Neural crest cell (in vitro differentiated cells): ENCODE measurements around the gene AFMID. TPM values are rescaled to one million over a fixed set of nuclear protein-coding genes. Genes with fewer than 3 reads are reported as not detected.

ENCODE experiments used
- DNase-seq: peaks from one replicate; pipeline ENCODE4 v3.0.0; 2021; ENCODE audit warnings: low read depth, mixed read lengths, low spot score
- H3K27ac Mint-ChIP-seq: one replicate; pipeline ENCODE4 v1.8.0; 2021; ENCODE audit warnings: mild to moderate bottlenecking, mixed read lengths; ENCODE audit not compliant: unreplicated experiment
- H3K27me3 Mint-ChIP-seq: 2 replicates; pipeline ENCODE4 v1.8.0; 2021; ENCODE audit warnings: low read depth, mild to moderate bottlenecking, mixed read lengths
- H3K36me3 Mint-ChIP-seq: 2 replicates; pipeline ENCODE4 v1.8.0; 2021; ENCODE audit warnings: low read depth, mild to moderate bottlenecking, mixed read lengths
- H3K4me1 Mint-ChIP-seq: 2 replicates; pipeline ENCODE4 v1.8.0; 2021; ENCODE audit warnings: mixed read lengths
- H3K4me3 Mint-ChIP-seq: one replicate; pipeline ENCODE4 v1.8.0; 2021; ENCODE audit warnings: mild to moderate bottlenecking, mixed read lengths
- H3K9me3 Mint-ChIP-seq: 2 replicates; pipeline ENCODE4 v1.8.0; 2021; ENCODE audit warnings: mixed read lengths
- CTCF ChIP-seq: fragments of 200-600 bp; sonication (generic); conservative IDR thresholded peaks from 2 replicates; pipeline ENCODE4 v1.5.0; 2021; ENCODE audit warnings: antibody characterized with exemption, mild to moderate bottlenecking
- total RNA-seq: library from RNA; stranded (reverse); gene quantifications from 2 replicates; pipeline ENCODE4 v1.2.1, GENCODE V29; 2021

AFMID gene
- total RNA-seq, 1 donor from 2014 or later = 41.9 TPM

DNA sequence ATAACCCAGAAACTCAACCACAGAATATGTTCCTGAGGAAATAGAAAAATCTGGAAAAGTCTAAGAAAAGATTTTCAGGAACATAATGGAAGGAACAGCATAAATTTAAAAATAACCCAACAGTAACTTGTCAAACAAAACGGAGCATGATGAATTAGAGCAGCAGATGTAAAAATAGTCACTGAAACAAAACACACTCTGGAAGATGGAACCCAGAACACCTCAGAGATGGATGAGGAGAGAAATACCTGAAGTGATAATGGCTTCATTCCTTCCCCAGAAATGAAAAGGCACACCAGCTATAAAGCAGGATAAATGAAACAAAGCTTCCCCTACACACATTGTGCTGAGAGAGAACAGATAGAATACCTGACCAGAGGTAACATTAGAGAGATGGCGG, 6.7 kb upstream of the AFMID start:
- Mint-ChIP-seq H3K4me3 (peak overlapping the region; percentile 3), H3K9me3 (no peaks in the 10 kb centered on the region), H3K27ac (no peak overlapping the region), H3K36me3 (peaks cover 20% of the 10 kb centered on the region), H3K4me1 (peaks cover 28% of the 10 kb centered on the region), H3K27me3 (no peaks in the 10 kb centered on the region)
- no peak for DNase-seq
- TF ChIP-seq CTCF = no peak

DNA sequence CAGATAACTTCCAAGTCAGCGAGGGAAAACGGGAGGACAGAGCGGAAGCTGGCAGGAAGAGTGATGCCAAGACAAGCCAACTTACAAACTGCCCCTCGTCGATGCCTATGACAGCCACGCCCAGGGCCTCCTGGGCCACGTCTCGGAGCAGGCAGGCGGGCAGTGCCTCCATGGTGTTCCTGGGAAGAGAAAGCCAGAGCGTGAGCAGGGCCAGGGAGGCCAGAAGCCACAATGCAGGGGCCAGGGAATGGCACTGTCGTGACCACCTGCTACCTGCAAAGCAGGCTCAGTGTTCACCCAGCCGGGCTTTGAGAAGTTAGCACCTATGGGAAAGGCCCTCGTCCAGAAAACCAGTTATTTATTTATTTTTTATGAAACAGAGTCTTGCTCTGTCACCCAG, 4.7 kb upstream of the AFMID start:
- Mint-ChIP-seq H3K27me3 (no peaks in the 10 kb centered on the region), H3K9me3 (peaks cover 3% of the 10 kb centered on the region)

GRCh38 chr17:78183916-78184315, 3.2 kb upstream of the AFMID start:
- H3K4me1 Mint-ChIP-seq = peaks cover 43% of the 10 kb centered on the region

More for the DNA sequence above, 4.7 kb upstream of the AFMID start:
- Mint-ChIP-seq H3K27ac (peak overlapping the region; percentile 35), H3K4me1 (peaks cover 37% of the 10 kb centered on the region), H3K4me3 (peak overlapping the region; percentile 44), H3K36me3 (peaks cover 19% of the 10 kb centered on the region)
- no peak for DNase-seq
- no peak for TF ChIP-seq CTCF

GRCh38 chr17:78184351-78184750, 2.8 kb upstream of the AFMID start:
- peak overlapping the region; percentile 38 for H3K27ac Mint-ChIP-seq
- peaks cover 43% of the 10 kb centered on the region for H3K4me1 Mint-ChIP-seq
- H3K36me3 Mint-ChIP-seq = peaks cover 13% of the 10 kb centered on the region
- no peak for DNase-seq
- H3K27me3 Mint-ChIP-seq = no peaks in the 10 kb centered on the region
- TF ChIP-seq CTCF = no peak
- peak overlapping the region; percentile 86 for H3K4me3 Mint-ChIP-seq
- peaks cover 3% of the 10 kb centered on the region for H3K9me3 Mint-ChIP-seq

More at GRCh38 chr17:78183916-78184315, 3.2 kb upstream of the AFMID start:
- peaks cover 14% of the 10 kb centered on the region for H3K36me3 Mint-ChIP-seq
- peaks cover 3% of the 10 kb centered on the region for H3K9me3 Mint-ChIP-seq
- no peak for DNase-seq
- peak overlapping the region; percentile 81 for H3K4me3 Mint-ChIP-seq
- no peak overlapping the region for H3K27ac Mint-ChIP-seq
- no peak for TF ChIP-seq CTCF
- H3K27me3 Mint-ChIP-seq = no peaks in the 10 kb centered on the region

DNA sequence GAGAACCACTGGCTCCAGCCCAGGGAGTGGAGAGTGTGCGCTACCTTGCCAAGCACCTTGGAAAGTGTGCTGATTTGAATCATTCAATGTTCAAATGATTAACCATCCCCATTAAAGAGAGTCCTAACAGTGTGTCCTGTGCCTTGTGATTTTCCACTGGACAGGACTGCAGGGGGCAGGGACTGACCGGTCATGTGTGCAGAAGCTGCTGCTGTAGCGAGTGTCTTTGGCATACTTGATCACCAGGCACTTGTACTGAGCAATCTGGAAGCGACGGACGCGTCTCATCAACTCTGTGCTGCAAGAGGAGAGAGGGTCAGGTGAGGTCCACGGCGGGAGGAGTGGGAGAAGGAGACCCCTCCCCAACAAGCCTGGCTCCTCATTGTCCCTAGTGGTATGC, 2.3 kb upstream of the AFMID start:
- no peaks in the 10 kb centered on the region for H3K27me3 Mint-ChIP-seq
- peaks cover 13% of the 10 kb centered on the region for H3K36me3 Mint-ChIP-seq
- peak overlapping the region; percentile 93 for H3K27ac Mint-ChIP-seq
- no peak for TF ChIP-seq CTCF
- H3K4me3 Mint-ChIP-seq = peak overlapping the region; percentile 86
- DNase-seq = no peak
- H3K4me1 Mint-ChIP-seq = peaks cover 43% of the 10 kb centered on the region
- H3K9me3 Mint-ChIP-seq = peaks cover 3% of the 10 kb centered on the region
